HepG2 (cell line): ENCODE measurements around the gene UCKL1. TPM values are rescaled to one million over a fixed set of nuclear protein-coding genes. Genes with fewer than 3 reads are reported as not detected.

Source experiments
- CHCHD3 ChIP-seq: sonication (generic); formaldehyde crosslinking; IDR thresholded peaks from 2 replicates; pipeline ENCODE4 v1.8.0; 2022; ENCODE audit warnings: mild to moderate bottlenecking, missing genetic modification reagents, moderate library complexity
- EZH2 ChIP-seq: conservative IDR thresholded peaks from 2 replicates; pipeline ENCODE4 v1.6.1; 2012; ENCODE audit warnings: mild to moderate bottlenecking, low read depth, low read length, moderate library complexity
- FOXA3 ChIP-seq: IDR thresholded peaks from 2 replicates; pipeline ENCODE4 v1.6.1; 2016; ENCODE audit warnings: missing genetic modification reagents, missing compliant biosample characterization
- HNRNPH1 ChIP-seq: fragments of 200-400 bp; formaldehyde crosslinking; optimal IDR thresholded peaks from 2 replicates; pipeline ENCODE3; 2017; ENCODE audit warnings: mild to moderate bottlenecking, low read depth, low read length
- MAF1 ChIP-seq: sonication (generic); formaldehyde crosslinking; IDR thresholded peaks from 2 replicates; pipeline ENCODE4 v1.5.0; 2020; ENCODE audit warnings: missing genetic modification reagents, borderline replicate concordance
- MIER3 ChIP-seq: IDR thresholded peaks from 2 replicates; pipeline ENCODE4 v1.6.1; 2016; ENCODE audit warnings: missing compliant biosample characterization, borderline replicate concordance
- MZF1 ChIP-seq: sonication (generic); formaldehyde crosslinking; IDR thresholded peaks from 2 replicates; pipeline ENCODE4 v1.8.1; 2023; ENCODE audit warnings: mild to moderate bottlenecking, missing genetic modification reagents, borderline replicate concordance
- ZHX1 ChIP-seq: sonication (generic); formaldehyde crosslinking; IDR thresholded peaks from 2 replicates; pipeline ENCODE4 v1.8.1; 2022; ENCODE audit warnings: low read depth, mild to moderate bottlenecking, missing genetic modification reagents
- ZNF20 ChIP-seq: sonication (generic); formaldehyde crosslinking; IDR thresholded peaks from 2 replicates; pipeline ENCODE4 v1.4.0; 2020; ENCODE audit warnings: mild to moderate bottlenecking, moderate library complexity, missing genetic modification reagents
- ZNF280B ChIP-seq: sonication (generic); formaldehyde crosslinking; IDR thresholded peaks from 2 replicates; pipeline ENCODE4 v1.5.0; 2020; ENCODE audit warnings: missing genetic modification reagents, mild to moderate bottlenecking, borderline replicate concordance
- ZNF496 ChIP-seq: sonication (generic); formaldehyde crosslinking; IDR thresholded peaks from 2 replicates; pipeline ENCODE4 v1.8.1; 2023; ENCODE audit warnings: mild to moderate bottlenecking, moderate library complexity, missing genetic modification reagents; ENCODE audit not compliant: insufficient replicate concordance
- ZNF746 ChIP-seq: sonication (generic); formaldehyde crosslinking; IDR thresholded peaks from 2 replicates; pipeline ENCODE4 v1.8.0; 2022; ENCODE audit warnings: mild to moderate bottlenecking, missing genetic modification reagents
- polyA plus RNA-seq, 8 experiments: library from polyadenylated mRNA; depleted of rRNA in 3 of 8; stranded (reverse) in 7 of 8; unstranded in 1 of 8; fragments of >200 nt; fragmentation: Illumina TruSeq in 4 of 8; extraction: Trizol in 4 of 8; gene quantifications; 2 replicates each; pipeline versions ENCODE4 v1.2.1 to v1.2.3, GENCODE V29; 2011 to 2016; ENCODE audit warnings: low read depth in 4 of 8, missing spikeins in 1 of 8, mixed read lengths in 1 of 8; ENCODE audit not compliant: insufficient read depth in 1 of 8
- total RNA-seq, 5 experiments: library from RNA; depleted of rRNA; stranded (reverse); fragments of >200 nt; fragmentation: Illumina TruSeq; extraction: Trizol; gene quantifications; 2 replicates each; pipeline ENCODE4 v1.2.3, GENCODE V29; 2016; ENCODE audit warnings: low read depth in 1 of 5
- TF ChIP-seq, protein P1 (sequence below): sonication (generic); formaldehyde crosslinking; IDR thresholded peaks from 2 replicates; pipeline ENCODE4 v1.8.0; 2023; ENCODE audit warnings: mild to moderate bottlenecking, missing genetic modification reagents
- TF ChIP-seq, protein P2 (sequence below): sonication (generic); formaldehyde crosslinking; IDR thresholded peaks from 2 replicates; pipeline ENCODE4 v1.5.1; 2020; ENCODE audit warnings: missing genetic modification reagents, mild to moderate bottlenecking, borderline replicate concordance
- TF ChIP-seq, protein P3 (sequence below): sonication (generic); formaldehyde crosslinking; IDR thresholded peaks from 2 replicates; pipeline ENCODE4 v1.4.0; 2020; ENCODE audit warnings: missing genetic modification reagents, borderline replicate concordance

UCKL1 gene
- total and polyA plus RNA-seq, 2 of the 13 experiments (the other 11 are each of a cell fraction or from before 2014, with no cell fraction given): 50.2 to 126 TPM

DNA sequence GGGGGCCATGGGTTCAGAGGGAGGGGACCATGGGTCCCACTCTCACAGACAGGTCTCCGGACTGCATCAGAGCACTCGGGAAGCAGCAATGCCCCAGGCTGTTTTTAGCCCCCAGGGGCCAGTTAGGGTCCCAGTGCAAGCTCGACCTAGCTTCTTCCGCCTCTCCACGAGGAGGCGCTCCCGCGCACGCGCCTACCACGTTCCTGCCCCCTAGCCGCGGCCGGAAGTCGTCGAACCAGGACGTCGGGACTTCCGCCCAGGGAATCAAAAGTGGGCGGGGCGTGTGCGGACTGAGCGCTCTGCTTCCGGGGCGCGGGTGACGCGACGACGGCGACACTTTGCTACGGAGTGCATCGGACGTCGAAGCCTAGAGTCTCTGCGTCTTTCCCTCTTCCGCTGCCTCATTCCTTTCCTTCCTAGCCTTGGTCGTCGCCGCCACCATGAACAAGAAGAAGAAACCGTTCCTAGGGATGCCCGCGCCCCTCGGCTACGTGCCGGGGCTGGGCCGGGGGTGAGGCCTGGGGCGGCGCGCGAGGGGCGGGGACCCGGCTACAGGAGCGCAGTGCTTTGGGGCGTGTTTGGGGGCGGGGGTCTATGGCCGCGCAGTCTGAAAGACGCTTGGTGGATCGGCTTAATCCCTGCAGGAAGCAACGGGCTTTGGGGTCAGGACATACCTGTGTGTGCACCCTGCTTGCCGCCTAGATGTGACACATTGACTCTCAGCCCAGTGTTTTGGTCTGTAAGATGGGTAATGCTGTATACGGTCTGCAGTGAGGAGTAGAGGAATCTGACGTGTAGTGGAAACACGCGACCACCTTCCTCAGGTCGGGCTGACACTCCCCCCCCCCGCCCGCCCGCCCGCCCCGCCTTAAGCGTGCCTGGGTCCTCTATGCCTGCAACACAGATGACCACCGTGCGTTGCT lies 24.9 kb upstream of the UCKL1 start, which contains the start of gene PRPF6 (continued):
- TF ChIP-seq MAF1 (CRISPR knock-in tag) (peak; percentile 92), EZH2 (no peak), ZNF280B (CRISPR knock-in tag) (peak; percentile 87), HNRNPH1 (no peak), ZNF746 (CRISPR knock-in tag) (peak; percentile 92), ZNF496 (no peak), MIER3 (CRISPR knock-in tag) (peak; percentile 98), CHCHD3 (CRISPR knock-in tag) (peak; percentile 94), ZNF20 (peak; percentile 74; the same call in 1 of the 2 replicates), ZHX1 (peak; percentile 73), FOXA3 (CRISPR knock-in tag) (peak; percentile 82), MZF1 (CRISPR knock-in tag) (peak; percentile 68; the same call in 1 of the 2 replicates)
- TF ChIP-seq, protein P1, sequence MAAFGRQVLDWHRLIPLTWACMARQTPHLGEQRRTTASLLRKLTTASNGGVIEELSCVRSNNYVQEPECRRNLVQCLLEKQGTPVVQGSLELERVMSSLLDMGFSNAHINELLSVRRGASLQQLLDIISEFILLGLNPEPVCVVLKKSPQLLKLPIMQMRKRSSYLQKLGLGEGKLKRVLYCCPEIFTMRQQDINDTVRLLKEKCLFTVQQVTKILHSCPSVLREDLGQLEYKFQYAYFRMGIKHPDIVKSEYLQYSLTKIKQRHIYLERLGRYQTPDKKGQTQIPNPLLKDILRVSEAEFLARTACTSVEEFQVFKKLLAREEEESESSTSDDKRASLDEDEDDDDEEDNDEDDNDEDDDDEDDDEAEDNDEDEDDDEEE (CRISPR knock-in tag): peak; percentile 97; the same call in 1 of the 2 replicates
- TF ChIP-seq, protein P2, sequence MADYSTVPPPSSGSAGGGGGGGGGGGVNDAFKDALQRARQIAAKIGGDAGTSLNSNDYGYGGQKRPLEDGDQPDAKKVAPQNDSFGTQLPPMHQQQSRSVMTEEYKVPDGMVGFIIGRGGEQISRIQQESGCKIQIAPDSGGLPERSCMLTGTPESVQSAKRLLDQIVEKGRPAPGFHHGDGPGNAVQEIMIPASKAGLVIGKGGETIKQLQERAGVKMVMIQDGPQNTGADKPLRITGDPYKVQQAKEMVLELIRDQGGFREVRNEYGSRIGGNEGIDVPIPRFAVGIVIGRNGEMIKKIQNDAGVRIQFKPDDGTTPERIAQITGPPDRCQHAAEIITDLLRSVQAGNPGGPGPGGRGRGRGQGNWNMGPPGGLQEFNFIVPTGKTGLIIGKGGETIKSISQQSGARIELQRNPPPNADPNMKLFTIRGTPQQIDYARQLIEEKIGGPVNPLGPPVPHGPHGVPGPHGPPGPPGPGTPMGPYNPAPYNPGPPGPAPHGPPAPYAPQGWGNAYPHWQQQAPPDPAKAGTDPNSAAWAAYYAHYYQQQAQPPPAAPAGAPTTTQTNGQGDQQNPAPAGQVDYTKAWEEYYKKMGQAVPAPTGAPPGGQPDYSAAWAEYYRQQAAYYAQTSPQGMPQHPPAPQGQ (CRISPR knock-in tag): no peak
- TF ChIP-seq, protein P3, sequence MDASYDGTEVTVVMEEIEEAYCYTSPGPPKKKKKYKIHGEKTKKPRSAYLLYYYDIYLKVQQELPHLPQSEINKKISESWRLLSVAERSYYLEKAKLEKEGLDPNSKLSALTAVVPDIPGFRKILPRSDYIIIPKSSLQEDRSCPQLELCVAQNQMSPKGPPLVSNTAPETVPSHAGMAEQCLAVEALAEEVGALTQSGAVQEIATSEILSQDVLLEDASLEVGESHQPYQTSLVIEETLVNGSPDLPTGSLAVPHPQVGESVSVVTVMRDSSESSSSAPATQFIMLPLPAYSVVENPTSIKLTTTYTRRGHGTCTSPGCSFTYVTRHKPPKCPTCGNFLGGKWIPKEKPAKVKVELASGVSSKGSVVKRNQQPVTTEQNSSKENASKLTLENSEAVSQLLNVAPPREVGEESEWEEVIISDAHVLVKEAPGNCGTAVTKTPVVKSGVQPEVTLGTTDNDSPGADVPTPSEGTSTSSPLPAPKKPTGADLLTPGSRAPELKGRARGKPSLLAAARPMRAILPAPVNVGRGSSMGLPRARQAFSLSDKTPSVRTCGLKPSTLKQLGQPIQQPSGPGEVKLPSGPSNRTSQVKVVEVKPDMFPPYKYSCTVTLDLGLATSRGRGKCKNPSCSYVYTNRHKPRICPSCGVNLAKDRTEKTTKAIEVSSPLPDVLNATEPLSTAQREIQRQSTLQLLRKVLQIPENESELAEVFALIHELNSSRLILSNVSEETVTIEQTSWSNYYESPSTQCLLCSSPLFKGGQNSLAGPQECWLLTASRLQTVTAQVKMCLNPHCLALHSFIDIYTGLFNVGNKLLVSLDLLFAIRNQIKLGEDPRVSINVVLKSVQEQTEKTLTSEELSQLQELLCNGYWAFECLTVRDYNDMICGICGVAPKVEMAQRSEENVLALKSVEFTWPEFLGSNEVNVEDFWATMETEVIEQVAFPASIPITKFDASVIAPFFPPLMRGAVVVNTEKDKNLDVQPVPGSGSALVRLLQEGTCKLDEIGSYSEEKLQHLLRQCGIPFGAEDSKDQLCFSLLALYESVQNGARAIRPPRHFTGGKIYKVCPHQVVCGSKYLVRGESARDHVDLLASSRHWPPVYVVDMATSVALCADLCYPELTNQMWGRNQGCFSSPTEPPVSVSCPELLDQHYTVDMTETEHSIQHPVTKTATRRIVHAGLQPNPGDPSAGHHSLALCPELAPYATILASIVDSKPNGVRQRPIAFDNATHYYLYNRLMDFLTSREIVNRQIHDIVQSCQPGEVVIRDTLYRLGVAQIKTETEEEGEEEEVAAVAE (CRISPR knock-in tag): peak; percentile 95
